Parathyroid adenoma (tissue), 2 donors: ENCODE measurements around the gene ATP13A5.

Experiments
- H2AFZ ChIP-seq: fragments of 300-600 bp; sonication (generic); one replicate; pipeline ENCODE4 v1.7.0; 2017; ENCODE audit warnings: antibody characterized with exemption, mild to moderate bottlenecking
- H3K27ac ChIP-seq: fragments of 300-600 bp; sonication (generic); one replicate; pipeline ENCODE4 v1.7.0; 2017
- H3K27me3 ChIP-seq: fragments of 300-600 bp; sonication (generic); one replicate; pipeline ENCODE4 v1.7.0; 2017; ENCODE audit warnings: low read length; ENCODE audit not compliant: control insufficient read depth, insufficient read depth
- H3K36me3 ChIP-seq: fragments of 300-600 bp; sonication (generic); one replicate; pipeline ENCODE4 v1.7.0; 2017; ENCODE audit warnings: low read length; ENCODE audit not compliant: control insufficient read depth, insufficient read depth
- H3K4me1 ChIP-seq: fragments of 300-600 bp; sonication (generic); one replicate; pipeline ENCODE4 v1.7.0; 2017; ENCODE audit warnings: control low read depth
- H3K4me2 ChIP-seq: fragments of 300-600 bp; sonication (generic); one replicate; pipeline ENCODE4 v1.7.0; 2017; ENCODE audit warnings: low read length
- H3K4me3 ChIP-seq: fragments of 300-600 bp; sonication (generic); one replicate; pipeline ENCODE4 v1.7.0; 2017; ENCODE audit warnings: low read depth, low read length
- H3K79me2 ChIP-seq: fragments of 300-600 bp; sonication (generic); one replicate; pipeline ENCODE4 v1.7.0; 2017; ENCODE audit warnings: control low read depth
- H3K9ac ChIP-seq: fragments of 300-600 bp; sonication (generic); one replicate; pipeline ENCODE4 v1.7.0; 2017; ENCODE audit warnings: mild to moderate bottlenecking
- H3K9me3 ChIP-seq: fragments of 300-600 bp; sonication (generic); one replicate; pipeline ENCODE4 v1.7.0; 2017; ENCODE audit warnings: low read length; ENCODE audit not compliant: control insufficient read depth
- TF ChIP-seq, protein P1 (sequence below): fragments of 300-600 bp; sonication (generic); IDR thresholded peaks from one replicate; pipeline ENCODE4 v1.7.0; 2017; ENCODE audit warnings: antibody characterized with exemption, mild to moderate bottlenecking
- donor health status: primary hyperparathyroidism.

ATP13A5 gene, protein sequence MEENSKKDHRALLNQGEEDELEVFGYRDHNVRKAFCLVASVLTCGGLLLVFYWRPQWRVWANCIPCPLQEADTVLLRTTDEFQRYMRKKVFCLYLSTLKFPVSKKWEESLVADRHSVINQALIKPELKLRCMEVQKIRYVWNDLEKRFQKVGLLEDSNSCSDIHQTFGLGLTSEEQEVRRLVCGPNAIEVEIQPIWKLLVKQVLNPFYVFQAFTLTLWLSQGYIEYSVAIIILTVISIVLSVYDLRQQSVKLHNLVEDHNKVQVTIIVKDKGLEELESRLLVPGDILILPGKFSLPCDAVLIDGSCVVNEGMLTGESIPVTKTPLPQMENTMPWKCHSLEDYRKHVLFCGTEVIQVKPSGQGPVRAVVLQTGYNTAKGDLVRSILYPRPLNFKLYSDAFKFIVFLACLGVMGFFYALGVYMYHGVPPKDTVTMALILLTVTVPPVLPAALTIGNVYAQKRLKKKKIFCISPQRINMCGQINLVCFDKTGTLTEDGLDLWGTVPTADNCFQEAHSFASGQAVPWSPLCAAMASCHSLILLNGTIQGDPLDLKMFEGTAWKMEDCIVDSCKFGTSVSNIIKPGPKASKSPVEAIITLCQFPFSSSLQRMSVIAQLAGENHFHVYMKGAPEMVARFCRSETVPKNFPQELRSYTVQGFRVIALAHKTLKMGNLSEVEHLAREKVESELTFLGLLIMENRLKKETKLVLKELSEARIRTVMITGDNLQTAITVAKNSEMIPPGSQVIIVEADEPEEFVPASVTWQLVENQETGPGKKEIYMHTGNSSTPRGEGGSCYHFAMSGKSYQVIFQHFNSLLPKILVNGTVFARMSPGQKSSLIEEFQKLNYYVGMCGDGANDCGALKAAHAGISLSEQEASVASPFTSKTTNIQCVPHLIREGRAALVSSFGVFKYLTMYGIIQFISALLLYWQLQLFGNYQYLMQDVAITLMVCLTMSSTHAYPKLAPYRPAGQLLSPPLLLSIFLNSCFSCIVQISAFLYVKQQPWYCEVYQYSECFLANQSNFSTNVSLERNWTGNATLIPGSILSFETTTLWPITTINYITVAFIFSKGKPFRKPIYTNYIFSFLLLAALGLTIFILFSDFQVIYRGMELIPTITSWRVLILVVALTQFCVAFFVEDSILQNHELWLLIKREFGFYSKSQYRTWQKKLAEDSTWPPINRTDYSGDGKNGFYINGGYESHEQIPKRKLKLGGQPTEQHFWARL

DNA sequence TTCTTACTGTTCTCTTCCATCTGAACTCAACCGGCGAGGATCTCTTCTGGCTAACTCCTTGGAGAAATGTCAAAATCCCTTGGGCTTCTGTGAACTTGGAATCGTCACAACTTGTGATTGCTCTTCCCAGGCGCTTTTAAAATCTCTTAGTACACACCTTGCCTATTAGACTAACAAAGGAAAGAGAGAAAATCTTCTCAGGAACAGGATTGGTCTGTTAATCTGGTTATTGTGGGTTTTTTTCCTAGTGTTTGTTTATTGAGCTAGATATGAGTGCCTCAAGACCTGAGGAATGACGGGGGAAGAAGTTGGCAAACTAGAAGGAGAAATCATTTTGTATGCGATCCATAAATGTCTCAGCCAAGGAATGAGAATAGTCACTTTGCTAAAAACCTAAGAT, at the start of gene ATP13A5:
TSS of gene ATP13A5 (minus strand) at position 48 of the 400 bp plus-strand sequence. CDS start at position 20, 28 bp downstream.
- Histone ChIP-seq H3K27ac (no peak within 1 kb of the TSS), H3K4me3 (no peak within 1 kb of the TSS), H2AFZ (no peak within 1 kb of the TSS), H3K27me3 (no peaks in the 10 kb centered on the region), H3K79me2 (no peaks in the 10 kb centered on the region), H3K4me2 (no peak within 1 kb of the TSS), H3K36me3 (no peaks in the 10 kb centered on the region), H3K9ac (no peak within 1 kb of the TSS), H3K9me3 (no peaks in the 10 kb centered on the region), H3K4me1 (peaks cover 3% of the 10 kb centered on the region)
- TF ChIP-seq, protein P1, sequence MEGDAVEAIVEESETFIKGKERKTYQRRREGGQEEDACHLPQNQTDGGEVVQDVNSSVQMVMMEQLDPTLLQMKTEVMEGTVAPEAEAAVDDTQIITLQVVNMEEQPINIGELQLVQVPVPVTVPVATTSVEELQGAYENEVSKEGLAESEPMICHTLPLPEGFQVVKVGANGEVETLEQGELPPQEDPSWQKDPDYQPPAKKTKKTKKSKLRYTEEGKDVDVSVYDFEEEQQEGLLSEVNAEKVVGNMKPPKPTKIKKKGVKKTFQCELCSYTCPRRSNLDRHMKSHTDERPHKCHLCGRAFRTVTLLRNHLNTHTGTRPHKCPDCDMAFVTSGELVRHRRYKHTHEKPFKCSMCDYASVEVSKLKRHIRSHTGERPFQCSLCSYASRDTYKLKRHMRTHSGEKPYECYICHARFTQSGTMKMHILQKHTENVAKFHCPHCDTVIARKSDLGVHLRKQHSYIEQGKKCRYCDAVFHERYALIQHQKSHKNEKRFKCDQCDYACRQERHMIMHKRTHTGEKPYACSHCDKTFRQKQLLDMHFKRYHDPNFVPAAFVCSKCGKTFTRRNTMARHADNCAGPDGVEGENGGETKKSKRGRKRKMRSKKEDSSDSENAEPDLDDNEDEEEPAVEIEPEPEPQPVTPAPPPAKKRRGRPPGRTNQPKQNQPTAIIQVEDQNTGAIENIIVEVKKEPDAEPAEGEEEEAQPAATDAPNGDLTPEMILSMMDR: no peak

DNA sequence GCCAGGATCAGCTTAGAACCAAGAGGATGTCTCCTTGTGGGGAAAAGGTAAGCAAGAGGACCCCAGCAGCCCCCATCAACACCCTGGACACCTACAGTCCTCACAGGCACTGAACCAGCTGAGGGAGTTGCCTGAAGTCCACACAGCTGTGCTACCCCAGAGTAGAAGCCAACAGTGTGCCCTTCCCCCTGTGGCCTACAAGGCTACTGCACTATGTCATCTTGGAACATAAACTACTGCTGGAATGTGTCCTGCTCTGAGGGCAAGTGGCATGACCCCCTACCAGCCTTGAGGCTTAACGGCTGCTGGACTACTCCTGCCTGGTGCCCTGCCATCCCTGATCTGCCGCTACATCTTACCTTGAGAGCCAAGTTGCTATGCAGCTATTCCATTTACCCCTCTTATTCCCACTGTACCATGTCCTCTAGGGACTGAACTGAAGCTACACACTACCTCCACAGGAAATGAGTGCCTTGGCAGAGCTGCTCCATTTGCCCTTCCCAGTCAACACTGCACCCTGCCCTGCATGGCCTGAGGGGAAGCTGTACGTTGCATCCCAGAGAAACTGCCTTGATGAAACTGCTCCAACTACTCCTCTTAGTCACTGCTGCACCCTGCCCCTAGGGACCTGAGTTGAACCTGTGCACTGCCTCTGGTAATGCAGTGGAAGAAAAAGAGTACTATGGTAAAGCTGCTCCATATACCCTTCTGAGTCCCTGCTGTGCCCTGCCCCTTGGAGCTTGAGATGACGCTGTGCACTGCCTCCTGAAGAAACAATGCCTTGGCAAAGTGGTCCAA, 40.2 kb upstream of the ATP13A5 start:
- Histone ChIP-seq H2AFZ (no peak overlapping the region), H3K79me2 (no peaks in the 10 kb centered on the region), H3K9me3 (peaks cover 3% of the 10 kb centered on the region), H3K9ac (no peak overlapping the region), H3K27me3 (no peaks in the 10 kb centered on the region), H3K4me1 (no peaks in the 10 kb centered on the region), H3K4me3 (no peak overlapping the region), H3K4me2 (no peak overlapping the region), H3K27ac (no peak overlapping the region), H3K36me3 (peaks cover 3% of the 10 kb centered on the region)
- TF ChIP-seq, protein P1: no peak

DNA sequence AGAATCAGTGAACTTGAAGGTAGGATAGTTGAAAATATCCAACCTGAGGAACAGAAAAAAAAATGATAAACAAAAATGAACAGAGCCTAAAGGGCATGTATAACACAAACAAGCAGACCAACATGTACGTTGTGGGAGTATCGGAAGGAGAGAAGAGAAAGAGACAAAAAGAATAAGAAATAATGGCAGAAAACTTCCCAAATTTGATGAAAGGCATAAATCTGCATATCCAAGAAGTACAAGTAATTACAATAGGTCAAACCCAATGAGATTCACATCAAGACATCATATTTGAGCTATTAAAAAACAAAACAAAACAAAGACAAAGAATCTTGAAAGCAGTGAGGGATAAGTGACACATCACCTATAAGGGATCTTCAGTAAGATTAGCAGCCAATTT, 38.1 kb upstream of the ATP13A5 start:
- TF ChIP-seq, protein P1: no peak
- H3K4me3 ChIP-seq: no peak overlapping the region
- no peak overlapping the region for H3K4me2 ChIP-seq
- no peak overlapping the region for H2AFZ ChIP-seq
- H3K9me3 ChIP-seq: peaks cover 3% of the 10 kb centered on the region
- H3K4me1 ChIP-seq: no peaks in the 10 kb centered on the region
- H3K27me3 ChIP-seq: no peaks in the 10 kb centered on the region
- no peaks in the 10 kb centered on the region for H3K79me2 ChIP-seq
- no peak overlapping the region for H3K9ac ChIP-seq
- peaks cover 6% of the 10 kb centered on the region for H3K36me3 ChIP-seq
- H3K27ac ChIP-seq: no peak overlapping the region

DNA sequence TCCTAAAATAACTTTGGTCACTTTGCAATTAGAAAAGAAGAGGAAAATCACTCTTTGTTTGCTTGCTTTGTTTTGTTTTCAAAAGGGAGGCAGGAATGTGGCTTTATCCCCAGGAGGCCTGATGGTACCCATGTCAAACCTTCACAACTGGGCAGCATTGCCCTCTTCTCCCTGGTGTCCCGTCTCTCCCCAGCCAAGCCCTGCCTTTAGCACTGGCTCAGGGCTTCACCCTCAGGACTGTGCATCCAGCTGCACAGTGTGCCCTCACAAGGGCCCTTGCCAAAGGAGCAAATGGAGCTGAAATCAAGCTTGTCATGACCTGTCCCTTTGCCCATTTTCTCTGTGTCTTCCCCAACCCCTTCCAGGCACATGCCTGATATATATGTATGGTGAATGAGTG, 29.1 kb upstream of the ATP13A5 start:
- Histone ChIP-seq H3K27me3 (no peaks in the 10 kb centered on the region), H3K36me3 (peaks cover under 1% of the 10 kb centered on the region), H3K9me3 (no peaks in the 10 kb centered on the region), H3K27ac (no peak overlapping the region), H3K9ac (no peak overlapping the region), H3K4me1 (no peaks in the 10 kb centered on the region), H3K4me2 (no peak overlapping the region), H2AFZ (no peak overlapping the region), H3K4me3 (no peak overlapping the region), H3K79me2 (no peaks in the 10 kb centered on the region)
- TF ChIP-seq, protein P1: no peak
